CD14-positive monocyte (primary cell): Measurements from ENCODE around the gene UBE2G1. TPM values are rescaled to one million over a fixed set of nuclear protein-coding genes. Genes with fewer than 3 reads are reported as not detected.

Experiments used
- DNase-seq, 3 donors: peaks; one replicate each; pipeline ENCODE4 v3.0.0-alpha.2; 2011 to 2022
- H2AFZ ChIP-seq: 2 replicates; pipeline ENCODE4 v1.6.0; 2012; ENCODE audit warnings: mild to moderate bottlenecking, low read depth, low read length, inconsistent platforms; ENCODE audit not compliant: insufficient read depth, poor library complexity, severe bottlenecking
- H3K27ac ChIP-seq, 2 donors: 1 replicate in 1 of 2; 2 replicates in 1 of 2; pipeline ENCODE4 v1.5.1; 2012 to 2013; ENCODE audit warnings: low read length in 2 of 2, control low read depth in 1 of 2, inconsistent platforms in 1 of 2, low read depth in 1 of 2, mild to moderate bottlenecking in 1 of 2
- H3K27me3 ChIP-seq, 2 donors: one replicate each; pipeline versions ENCODE4 v1.6.0 to v1.6.1; 2011 to 2013; ENCODE audit warnings: low read length in 2 of 2; ENCODE audit not compliant: control insufficient read depth in 2 of 2, insufficient read depth in 2 of 2
- H3K36me3 ChIP-seq, 2 donors: replicated peaks in 1 of 2; 1 replicate in 1 of 2; 2 replicates in 1 of 2; pipeline versions ENCODE4 v1.5.1 to v1.6.1; 2012 to 2013; ENCODE audit warnings: low read length in 2 of 2, control low read depth in 1 of 2, inconsistent platforms in 1 of 2, mild to moderate bottlenecking in 1 of 2; ENCODE audit not compliant: insufficient read depth in 2 of 2, control insufficient read depth in 1 of 2
- H3K4me1 ChIP-seq, 2 donors: 1 replicate in 1 of 2; 2 replicates in 1 of 2; pipeline versions ENCODE4 v1.5.1 to v1.6.1; 2012 to 2013; ENCODE audit warnings: low read length in 2 of 2, control low read depth in 1 of 2, inconsistent platforms in 1 of 2, mild to moderate bottlenecking in 1 of 2, moderate library complexity in 1 of 2; ENCODE audit not compliant: insufficient read depth in 2 of 2, control insufficient read depth in 1 of 2
- H3K4me2 ChIP-seq: replicated peaks from 2 replicates; pipeline ENCODE3; 2012; ENCODE audit warnings: low read length, moderate library complexity, mild to moderate bottlenecking; ENCODE audit not compliant: poor library complexity, severe bottlenecking; ENCODE audit errors: extremely low read depth
- H3K4me3 ChIP-seq, 3 experiments: fragments of 200-600 bp in 1 of 3; sonication (generic) in 1 of 3; replicated peaks in 1 of 3; 1 replicate in 2 of 3; 2 replicates in 1 of 3; pipeline ENCODE4 v1.5.1; 2011 to 2013; ENCODE audit warnings: low read length in 3 of 3, mild to moderate bottlenecking in 3 of 3, control low read depth in 2 of 3, low read depth in 2 of 3, inconsistent platforms in 1 of 3, moderate library complexity in 1 of 3
- H3K79me2 ChIP-seq: 2 replicates; pipeline ENCODE4 v1.6.0; 2012; ENCODE audit warnings: mild to moderate bottlenecking, control low read depth, inconsistent platforms, low read length, moderate library complexity; ENCODE audit not compliant: insufficient read depth
- H3K9ac ChIP-seq: 2 replicates; pipeline ENCODE4 v1.6.0; 2017; ENCODE audit warnings: low read length, mild to moderate bottlenecking; ENCODE audit not compliant: insufficient read depth, poor library complexity, severe bottlenecking
- H3K9me3 ChIP-seq, 2 donors: replicated peaks in 1 of 2; 1 replicate in 1 of 2; 2 replicates in 1 of 2; pipeline versions ENCODE4 v1.5.1 to v1.6.1; 2012 to 2013; ENCODE audit warnings: low read length in 2 of 2, control low read depth in 1 of 2; ENCODE audit not compliant: control insufficient read depth in 1 of 2, insufficient read depth in 1 of 2
- H4K20me1 ChIP-seq: 2 replicates; pipeline ENCODE4 v1.6.0; 2012; ENCODE audit warnings: mild to moderate bottlenecking, low read length, control low read depth, moderate library complexity; ENCODE audit not compliant: insufficient read depth
- H3K27ac Mint-ChIP-seq, 7 donors: one replicate each; pipeline ENCODE4 v1.8.0; 2020; ENCODE audit warnings: mild to moderate bottlenecking in 7 of 7, mixed read lengths in 7 of 7, moderate library complexity in 6 of 7, inconsistent platforms in 2 of 7
- H3K27me3 Mint-ChIP-seq, 3 donors: one replicate each; pipeline ENCODE4 v1.8.0; 2021 to 2022; ENCODE audit warnings: low read depth in 3 of 3, mild to moderate bottlenecking in 3 of 3, mixed read lengths in 3 of 3, moderate library complexity in 3 of 3, inconsistent platforms in 1 of 3
- H3K36me3 Mint-ChIP-seq, 2 donors: one replicate each; pipeline ENCODE4 v1.8.0; 2020; ENCODE audit warnings: mixed read lengths in 2 of 2, inconsistent platforms in 1 of 2, mild to moderate bottlenecking in 1 of 2
- H3K4me1 Mint-ChIP-seq: one replicate; pipeline ENCODE4 v1.8.0; 2020; ENCODE audit warnings: mild to moderate bottlenecking, mixed read lengths
- H3K4me3 Mint-ChIP-seq, 2 donors: one replicate each; pipeline ENCODE4 v1.8.0; 2020; ENCODE audit warnings: mild to moderate bottlenecking in 2 of 2, mixed read lengths in 2 of 2, moderate library complexity in 1 of 2
- H3K9me3 Mint-ChIP-seq, 7 donors: one replicate each; pipeline ENCODE4 v1.8.0; 2020 to 2022; ENCODE audit warnings: mixed read lengths in 7 of 7, mild to moderate bottlenecking in 6 of 7, moderate library complexity in 6 of 7, inconsistent platforms in 2 of 7
- CTCF ChIP-seq: fragments of 200-600 bp; IDR thresholded peaks from one replicate; pipeline ENCODE4 v1.8.0; 2022; ENCODE audit warnings: antibody characterized with exemption, mild to moderate bottlenecking
- WGBS: methylation state at CpG from one replicate; pipeline ENCODE4 v1.1.5; 2013; ENCODE audit warnings: missing lambda C conversion rate; ENCODE audit not compliant: insufficient coverage; 5-methylcytosine and 5-hydroxymethylcytosine counted together
- intact Hi-C, 2 donors: fragments of 100-400 bp; cut with micrococcal nuclease; formaldehyde crosslinking; loops; one replicate each; pipeline versions ENCODE4 v1.15.0 to v1.15.1; 2023
- polyA plus RNA-seq, 3 donors: library from polyadenylated mRNA; depleted of rRNA in 1 of 3; unstranded in 2 of 3; stranded (reverse) in 1 of 3; fragments of 300-500 nt in 2 of 3; fragments of >200 nt in 1 of 3; fragmentation: Illumina TruSeq in 2 of 3; gene quantifications; 1 replicate in 2 of 3; 2 replicates in 1 of 3; pipeline ENCODE4 v1.2.3, GENCODE V29; 2012 to 2021

UBE2G1 gene
- polyA plus RNA-seq, 3 donors: 18.3 to 41.4 (median 29.3) TPM

DNA sequence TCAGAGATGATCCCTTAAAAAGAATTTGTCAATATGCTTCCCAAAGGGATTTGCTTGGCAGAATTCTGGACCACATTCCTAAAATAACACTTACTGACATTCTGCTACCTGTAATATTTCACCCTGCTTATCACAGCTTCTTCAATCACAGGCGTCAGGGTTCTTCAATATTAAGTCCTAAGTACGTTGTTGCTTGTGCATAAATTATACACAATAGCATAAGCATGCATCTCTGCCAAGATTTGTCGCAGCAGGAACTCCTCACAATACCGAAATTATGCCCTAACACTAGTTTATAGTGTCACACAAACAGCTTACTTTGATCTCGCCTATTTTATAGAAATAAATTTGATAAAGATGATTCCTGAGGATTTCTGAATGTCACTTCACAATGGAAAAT is 48.9 kb downstream of the UBE2G1 start:
- Histone ChIP-seq H3K4me3 (no peak overlapping the region), H2AFZ (no peak overlapping the region), H3K36me3 (no peaks in the 10 kb centered on the region), H3K9ac (no peak overlapping the region), H3K4me1 (peaks cover 6 to 13% of the 10 kb centered on the region in 2 donors), H3K4me2 (no peak overlapping the region), H3K79me2 (peaks cover 77% of the 10 kb centered on the region), H3K27me3 (no peaks in the 10 kb centered on the region), H3K9me3 (no peaks in the 10 kb centered on the region), H4K20me1 (peaks cover 97% of the 10 kb centered on the region), H3K27ac (no peak overlapping the region)
- Mint-ChIP-seq H3K4me3 (no peak overlapping the region), H3K27ac (no peak overlapping the region), H3K36me3 (peaks cover 4 to 13% of the 10 kb centered on the region in 2 donors), H3K9me3 (peaks cover 0 to 1% (median 0%) of the 10 kb centered on the region in 7 donors), H3K4me1 (peaks cover 22% of the 10 kb centered on the region), H3K27me3 (no peaks in the 10 kb centered on the region)
- no peak for DNase-seq
- no peak for TF ChIP-seq CTCF
- WGBS: no CpG with 5 or more reads among the region's 5 CpGs
- intact Hi-C loops: no loop called here

- H3K9me3 Mint-ChIP-seq: peaks cover 0 to 1% (median 0%) of the 10 kb centered on the region in 7 donors
- Histone ChIP-seq H3K9ac (no peak overlapping the region), H3K4me2 (no peak overlapping the region), H3K27ac (no peak overlapping the region), H3K9me3 (no peaks in the 10 kb centered on the region), H3K79me2 (peaks cover 76% of the 10 kb centered on the region), H3K4me1 (peaks cover 6 to 13% of the 10 kb centered on the region in 2 donors), H2AFZ (no peak overlapping the region), H4K20me1 (peaks cover 97% of the 10 kb centered on the region), H3K4me3 (no peak overlapping the region), H3K36me3 (no peaks in the 10 kb centered on the region), H3K27me3 (no peaks in the 10 kb centered on the region)
- H3K4me3 Mint-ChIP-seq: no peak overlapping the region
- H3K36me3 Mint-ChIP-seq: peaks cover 4 to 20% of the 10 kb centered on the region in 2 donors
- no peak for DNase-seq
- peaks cover 24% of the 10 kb centered on the region for H3K4me1 Mint-ChIP-seq
- intact Hi-C loops: no loop called here
- no peaks in the 10 kb centered on the region for H3K27me3 Mint-ChIP-seq
- no peak overlapping the region for H3K27ac Mint-ChIP-seq
- WGBS: 97% methylated on average over 8 of the region's 10 CpGs
- TF ChIP-seq CTCF: no peak
Measured at GRCh38 chr17:4316648-4317047, 49.8 kb downstream of the UBE2G1 start.
